ENCODE data around the gene RASGRP3. TPM values are rescaled to one million over a fixed set of nuclear protein-coding genes. Genes with fewer than 3 reads are reported as not detected.

Gene RASGRP3
- total RNA-seq, 1 donor from 2014 or later = 55.7 TPM

DNA sequence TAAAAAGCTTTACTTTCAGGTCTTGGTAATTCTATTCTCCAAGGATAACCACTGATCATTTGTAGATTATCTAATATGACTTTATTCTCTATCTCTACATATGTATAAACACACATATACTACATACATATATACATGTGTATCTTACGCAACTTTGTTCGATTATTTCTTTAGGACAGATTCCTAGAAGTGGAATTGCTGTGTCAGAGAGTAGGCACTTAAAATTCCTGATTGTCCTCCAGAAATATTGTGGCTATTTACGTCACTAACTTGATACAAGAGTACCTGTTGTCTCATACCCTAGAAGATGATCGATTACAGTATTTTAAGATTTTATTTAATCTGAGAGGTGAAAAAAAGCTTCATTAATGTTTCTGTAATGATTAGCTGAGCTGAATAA, 64.8 kb downstream of the RASGRP3 start:
- no peak for DNase-seq (ENCODE audit: missing footprints)
- intact Hi-C loops (cut with DNase I) = no loop called here
- no peak for ATAC-seq

DNA sequence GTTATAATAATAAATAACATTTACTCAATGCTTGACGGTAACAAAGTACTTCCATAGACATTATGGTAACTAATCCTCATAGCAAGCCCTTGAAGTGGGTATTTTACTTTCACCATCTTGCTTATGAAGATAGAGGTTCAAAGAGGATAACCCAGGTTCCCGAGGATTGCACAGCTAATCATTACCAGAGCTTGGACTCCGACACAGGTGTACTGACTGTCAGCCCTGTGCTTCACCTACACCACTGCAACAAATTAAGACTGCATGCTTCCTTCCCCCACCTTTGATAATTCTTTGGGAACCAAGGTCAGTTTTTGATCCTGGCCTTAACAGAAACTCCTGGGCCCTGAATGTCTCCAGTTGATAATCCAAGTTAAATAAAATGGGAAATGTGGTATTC, 73.8 kb downstream of the RASGRP3 start:
- intact Hi-C loops (cut with DNase I) = no loop called here
- DNase-seq (ENCODE audit: missing footprints) = no peak
- ATAC-seq = no peak

DNA sequence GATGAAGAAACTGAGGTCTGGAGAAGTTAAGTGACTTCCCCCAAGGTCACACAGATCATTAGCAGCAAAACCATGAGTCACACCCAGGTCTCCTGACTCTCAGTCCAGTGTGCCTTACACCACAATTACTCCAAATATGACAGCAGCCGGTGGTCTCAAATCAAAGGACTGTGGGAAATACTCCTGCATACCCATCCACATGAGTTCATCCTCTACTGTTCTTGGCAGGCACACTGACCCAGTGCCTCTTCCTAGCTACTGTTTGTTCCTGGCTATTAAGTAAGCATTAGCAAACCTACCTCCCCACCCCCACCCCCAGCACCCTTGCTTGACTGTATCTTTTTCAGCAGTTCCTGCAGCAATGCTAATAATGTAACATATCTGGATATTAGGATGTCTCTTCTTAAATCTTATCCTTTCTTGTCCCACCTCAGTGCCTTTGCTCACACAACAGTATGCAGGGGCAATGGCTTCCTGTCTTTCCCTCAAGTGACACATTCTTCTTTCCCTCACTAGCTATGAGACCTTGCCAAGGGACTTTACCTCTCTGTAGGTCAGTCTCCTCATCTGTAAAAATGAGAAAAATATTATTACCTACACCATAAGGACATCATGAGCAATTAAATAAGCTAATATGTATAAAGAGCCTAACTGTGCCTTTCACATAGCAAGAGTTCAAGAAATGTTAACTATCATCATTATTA, 76.5 kb downstream of the RASGRP3 start:
- DNase-seq (ENCODE audit: missing footprints) = no peak
- intact Hi-C loops (cut with DNase I) = no loop called here
- no peak for ATAC-seq

DNA sequence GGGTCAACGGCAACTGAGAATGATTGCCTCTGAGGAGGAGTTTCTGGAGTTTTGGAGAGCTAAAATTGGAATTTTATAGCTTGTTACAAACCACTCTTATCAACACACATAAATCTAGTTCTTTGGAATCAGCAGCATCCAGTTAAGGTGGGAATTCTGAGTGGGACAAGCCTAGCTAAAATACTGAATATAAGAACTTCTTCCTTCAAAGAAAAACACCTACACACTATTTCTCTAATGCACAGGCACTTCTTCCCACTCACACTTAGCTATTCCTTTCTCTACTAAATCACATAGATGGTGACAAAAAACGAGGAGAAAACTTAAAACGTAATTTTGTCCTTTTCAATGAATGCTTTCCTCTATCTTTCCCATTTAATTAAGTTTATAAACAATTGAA, 79.2 kb downstream of the RASGRP3 start:
- ATAC-seq (no peak), DNase-seq (ENCODE audit: missing footprints) (no peak)
- intact Hi-C loops (cut with DNase I) = no loop called here

DNA sequence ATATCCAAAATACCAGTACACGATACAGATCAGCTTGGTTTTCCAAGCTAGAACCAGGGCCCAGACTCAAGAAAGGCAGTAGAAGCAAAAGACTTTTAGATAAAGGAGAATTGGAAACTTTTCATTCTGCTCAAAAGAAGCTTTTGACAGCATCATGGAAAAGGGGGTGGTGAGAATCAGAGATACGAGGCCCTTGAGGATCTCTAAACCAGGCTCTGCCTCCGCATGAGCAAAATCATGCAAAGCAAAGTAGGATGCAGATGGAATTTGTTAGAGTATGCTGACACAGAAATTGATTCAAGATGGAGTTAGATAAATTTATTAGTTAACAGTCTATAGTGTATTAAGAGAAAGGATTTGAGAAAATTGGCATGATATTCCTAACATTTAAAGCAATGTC, 82.9 kb downstream of the RASGRP3 start:
- DNase-seq (ENCODE audit: missing footprints) (no peak), ATAC-seq (no peak)
- intact Hi-C loops (cut with DNase I) = no loop called here

DNA sequence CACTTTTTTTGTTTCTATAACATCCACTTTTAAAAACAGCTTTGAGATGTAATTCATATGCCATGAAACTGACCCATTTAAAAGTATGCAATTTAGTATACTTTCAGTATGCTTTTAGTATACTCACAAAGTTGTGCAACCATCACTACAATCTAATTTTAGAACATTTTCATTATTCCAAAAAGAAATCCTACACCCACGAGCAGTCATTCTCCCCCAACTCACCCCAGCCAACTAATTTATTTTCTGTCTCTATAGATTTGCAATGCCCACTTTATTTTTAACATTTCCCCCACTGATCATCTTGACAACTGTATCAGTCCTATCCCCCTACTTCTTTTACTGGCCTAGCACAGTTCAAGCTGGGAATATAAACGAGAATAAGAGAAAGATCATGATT, 83.6 kb downstream of the RASGRP3 start:
- intact Hi-C loops (cut with DNase I) = no loop called here
- ATAC-seq = no peak
- no peak for DNase-seq (ENCODE audit: missing footprints)

DNA sequence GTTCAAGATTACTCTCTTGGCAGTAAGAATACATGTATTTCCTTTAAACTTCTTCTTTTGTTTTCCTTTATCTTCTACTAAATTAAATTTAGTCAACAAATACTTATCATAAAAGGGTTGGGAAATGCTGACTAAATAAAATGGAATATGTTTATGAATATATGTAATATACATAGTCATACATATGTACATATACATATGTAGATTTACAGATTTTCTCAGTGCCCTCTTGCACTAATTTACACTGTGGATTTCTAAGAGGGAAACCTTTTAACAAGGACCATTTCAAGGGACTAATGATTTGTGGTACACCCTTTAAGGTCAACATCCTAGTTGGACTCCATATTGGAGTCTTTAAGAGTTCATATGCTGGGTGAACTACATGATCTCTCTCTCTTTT, 85.4 kb downstream of the RASGRP3 start:
- ATAC-seq (no peak), DNase-seq (ENCODE audit: missing footprints) (no peak)
- intact Hi-C loops (cut with DNase I) = no loop called here

DNA sequence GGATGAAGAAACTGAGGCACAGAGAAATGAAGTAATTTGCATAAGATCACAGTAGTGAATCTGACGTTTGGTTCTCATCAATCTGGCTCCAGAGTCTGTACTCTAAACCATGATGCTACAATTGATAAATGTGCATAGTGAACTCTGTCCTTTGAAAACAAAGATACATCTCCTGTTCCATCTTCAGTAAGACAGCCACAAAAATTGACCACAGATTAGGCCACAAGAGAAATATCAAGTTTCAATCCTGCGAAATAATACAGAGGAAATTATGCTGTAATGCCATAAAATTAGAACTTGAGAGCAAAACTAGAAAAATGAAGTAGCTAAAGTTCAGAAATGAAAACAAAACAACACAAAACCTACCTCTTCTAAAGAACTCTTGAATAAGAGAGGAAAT, 94.2 kb downstream of the RASGRP3 start:
- intact Hi-C loops (cut with DNase I) = no loop called here
- DNase-seq (ENCODE audit: missing footprints) (no peak), ATAC-seq (no peak)

DNA sequence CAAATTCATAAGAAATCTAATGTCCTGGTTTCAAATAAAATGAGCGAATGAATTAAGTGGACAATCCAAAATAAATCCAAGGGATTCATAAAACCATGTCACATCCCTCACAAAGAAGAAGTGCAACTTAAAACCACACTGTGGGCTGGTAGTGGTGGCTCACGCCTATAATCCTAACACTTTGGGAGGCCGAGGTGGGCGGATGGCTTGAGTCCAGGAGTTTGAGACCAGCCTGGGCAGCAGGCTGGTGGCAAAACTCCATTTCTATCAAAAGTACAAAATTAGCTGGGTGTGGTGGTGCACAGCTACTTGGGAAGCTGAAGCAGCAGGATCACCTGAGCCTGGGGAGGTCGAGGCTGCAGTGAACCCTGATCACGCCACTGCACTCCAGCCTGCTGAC, 97.2 kb downstream of the RASGRP3 start:
- intact Hi-C loops (cut with DNase I) = no loop called here
- DNase-seq (ENCODE audit: missing footprints) (no peak), ATAC-seq (no peak)

DNA sequence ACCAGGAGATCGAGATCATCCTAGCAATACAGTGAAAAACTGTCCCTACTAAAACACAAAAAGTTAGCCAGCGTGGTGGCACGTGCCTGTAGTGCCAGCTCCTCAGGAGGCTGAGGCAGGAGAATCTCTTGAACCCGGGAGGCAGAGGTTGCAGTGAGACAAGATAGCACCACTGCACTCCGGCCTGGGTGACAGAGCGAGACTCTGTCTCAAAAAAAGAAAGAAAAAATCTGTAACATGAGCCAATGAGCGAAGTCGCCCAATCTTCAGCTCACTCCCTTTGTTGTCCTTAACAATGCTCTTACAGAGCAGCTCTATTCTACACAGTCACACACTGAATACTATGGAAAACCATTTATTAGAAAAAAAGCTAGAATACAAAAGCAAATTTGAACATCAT, 100.6 kb downstream of the RASGRP3 start:
- ATAC-seq (no peak), DNase-seq (ENCODE audit: missing footprints) (no peak)

DNA sequence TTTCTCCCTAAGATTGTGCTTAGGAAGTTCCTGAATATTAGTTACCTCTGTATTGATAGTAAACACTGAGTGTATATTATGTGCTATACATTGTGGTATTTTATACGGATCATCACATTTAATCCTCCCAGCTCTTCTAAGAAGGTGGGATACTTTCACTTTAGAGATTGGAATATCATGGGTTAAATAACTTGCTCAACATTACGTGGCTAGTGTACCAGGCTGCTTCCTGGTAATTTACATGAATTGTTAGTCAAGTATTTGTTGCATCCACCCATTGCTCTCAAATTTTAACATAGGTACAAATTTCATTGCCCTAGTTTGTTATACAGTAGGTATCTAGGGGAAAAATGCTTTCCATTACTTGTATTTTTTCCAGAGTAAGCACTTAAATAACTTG, 101.2 kb downstream of the RASGRP3 start:
- DNase-seq (ENCODE audit: missing footprints) (no peak), ATAC-seq (no peak)
- intact Hi-C loops (cut with DNase I) = no loop called here

More for the DNA sequence above, 100.6 kb downstream of the RASGRP3 start:
- intact Hi-C loops (cut with DNase I) = no loop called here

DNA sequence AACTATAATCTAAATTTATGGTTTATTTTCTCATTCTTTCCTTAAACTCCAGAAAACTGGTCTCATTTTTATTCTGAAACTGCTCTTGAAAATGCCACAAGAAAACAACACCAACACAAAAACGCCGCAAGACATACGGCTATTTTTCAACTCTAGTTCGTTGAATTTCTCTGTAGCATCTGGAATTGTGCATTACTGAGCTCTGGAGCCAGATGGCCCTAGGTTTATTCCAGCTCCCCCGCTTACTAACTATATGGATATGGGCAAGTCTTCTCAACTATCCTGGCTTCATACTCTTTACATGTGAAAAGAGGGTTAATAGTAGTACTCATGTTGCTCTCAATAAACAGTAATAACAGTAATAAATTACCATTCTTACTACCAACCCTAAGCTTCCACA, 102.8 kb downstream of the RASGRP3 start:
- intact Hi-C loops (cut with DNase I) = no loop called here
- no peak for ATAC-seq
- DNase-seq (ENCODE audit: missing footprints) = no peak

DNA sequence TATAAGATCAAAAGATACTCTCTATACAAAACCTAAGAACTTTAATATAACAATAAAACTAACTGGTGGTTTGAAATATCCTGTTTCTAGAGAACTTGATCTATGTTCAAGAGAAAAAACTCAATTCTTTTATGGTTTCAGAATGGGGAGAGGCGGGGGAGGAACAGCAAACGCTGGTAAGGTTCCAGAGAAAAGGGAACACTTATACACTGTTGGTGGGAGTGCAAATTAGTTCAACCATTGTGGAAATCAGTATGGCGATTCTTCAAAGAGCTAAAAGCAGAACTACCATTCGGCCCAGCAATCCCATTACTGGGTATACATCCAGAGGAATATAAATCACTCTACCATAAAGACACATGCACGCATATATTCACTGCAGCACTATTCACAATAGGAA, 105.4 kb downstream of the RASGRP3 start:
- DNase-seq (ENCODE audit: missing footprints) (no peak), ATAC-seq (no peak)
- intact Hi-C loops (cut with DNase I) = loop anchor here (1.0 to 10.0 kb wide), 4 partner anchors 105 to 810 kb away; partner anchors contain the start of gene RASGRP3

DNA sequence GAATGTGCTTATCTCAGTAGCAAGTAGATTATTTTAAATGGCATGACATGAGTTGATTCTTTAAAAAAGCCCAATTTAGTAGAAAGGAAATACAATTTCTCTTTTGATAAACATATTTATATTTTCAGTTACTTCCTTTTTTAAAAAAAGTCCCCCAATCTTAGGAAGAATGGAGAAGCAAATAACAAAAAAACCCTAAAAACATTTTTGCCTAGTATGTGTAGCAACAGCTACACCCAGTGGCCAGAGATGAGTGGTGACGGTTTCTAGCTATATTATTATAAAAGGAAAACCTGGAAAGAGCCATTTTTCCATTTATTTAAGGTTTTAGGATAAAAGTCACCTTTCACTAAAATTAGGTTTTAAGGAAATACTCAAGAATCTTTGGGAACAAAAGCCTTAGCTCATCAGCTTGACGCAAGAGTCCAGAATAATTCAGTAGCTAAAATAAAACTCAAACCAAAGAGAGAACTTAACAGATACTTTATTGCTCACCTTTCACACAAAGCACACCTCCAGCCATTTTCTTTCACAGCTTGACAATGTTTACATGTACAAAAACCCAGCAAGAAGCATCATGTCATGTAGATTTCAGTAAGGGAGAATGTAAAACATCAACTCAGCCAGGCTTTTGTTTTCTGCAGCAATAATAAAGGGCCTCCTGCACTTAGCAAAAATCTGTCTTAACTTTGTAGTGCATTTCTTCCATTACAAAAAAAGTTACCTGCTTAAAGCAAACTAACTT, 106.9 kb downstream of the RASGRP3 start:
- DNase-seq (ENCODE audit: missing footprints) (no peak), ATAC-seq (no peak)
- intact Hi-C loops (cut with DNase I) = loop anchor here (5.0 to 10.0 kb wide), 3 partner anchors 106 to 811 kb away; partner anchors contain the start of gene RASGRP3

DNA sequence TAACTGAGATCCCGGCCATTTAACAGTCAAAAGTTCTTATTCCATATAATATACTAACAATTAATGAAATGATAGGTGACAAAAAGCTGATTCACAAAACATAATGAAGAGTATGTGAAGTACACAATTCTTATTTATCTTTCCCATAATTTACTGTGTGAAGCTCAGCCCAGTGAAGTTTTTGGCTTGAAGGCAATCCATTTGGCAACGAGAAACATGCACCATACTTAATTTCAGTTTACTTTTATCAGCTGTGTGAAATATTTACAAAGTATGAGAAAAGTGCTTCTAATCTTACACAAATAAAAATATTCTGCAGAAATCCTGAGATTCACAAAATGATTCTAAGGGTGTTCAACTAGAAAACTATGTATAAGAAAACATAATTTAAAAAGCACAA, 110.3 kb downstream of the RASGRP3 start:
- DNase-seq (ENCODE audit: missing footprints) (no peak), ATAC-seq (no peak)
- intact Hi-C loops (cut with DNase I) = loop anchor here (10.0 kb wide), 1 partner anchor 552 kb away; no protein-coding TSS in a partner anchor

DNA sequence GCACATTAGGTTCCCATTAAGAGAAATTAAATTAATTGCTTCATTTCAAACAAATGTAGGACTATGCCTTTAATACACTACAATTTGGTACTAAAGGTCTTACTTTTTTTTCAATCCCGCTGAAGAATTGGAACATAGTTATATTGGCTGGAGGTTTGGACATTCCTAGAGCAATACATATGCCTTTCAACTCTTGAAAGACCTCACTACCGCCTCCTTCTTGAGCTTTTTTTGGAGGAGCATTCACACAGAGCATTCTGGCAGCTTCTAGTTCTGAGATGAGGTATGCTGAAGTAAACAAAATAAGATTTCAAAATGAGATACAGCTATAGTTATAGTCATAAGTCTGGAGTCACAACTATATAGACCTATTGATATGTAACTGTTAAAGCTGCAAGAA, 111.8 kb downstream of the RASGRP3 start:
- DNase-seq (ENCODE audit: missing footprints) (no peak), ATAC-seq (no peak)
- intact Hi-C loops (cut with DNase I) = loop anchor here (10.0 kb wide), 1 partner anchor 553 kb away; no protein-coding TSS in a partner anchor

DNA sequence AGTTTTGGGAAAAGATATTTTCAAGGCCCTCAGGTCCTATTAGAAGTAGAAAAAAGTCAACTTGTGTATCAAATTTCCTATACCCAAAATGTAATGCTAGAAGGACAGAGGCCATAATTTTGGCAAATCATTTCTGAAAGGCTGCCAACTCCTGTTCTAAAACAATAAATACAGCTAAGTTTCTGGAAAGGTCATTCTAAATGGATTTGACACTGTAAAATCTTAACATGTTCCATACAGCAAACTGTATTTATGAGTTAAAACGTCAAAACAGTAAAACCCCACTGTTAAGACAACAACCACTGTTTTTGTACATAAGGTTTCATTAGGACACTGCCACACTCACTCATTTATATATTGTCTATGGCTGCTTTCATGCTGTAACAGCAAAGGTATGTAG, 113.0 kb downstream of the RASGRP3 start:
- intact Hi-C loops (cut with DNase I) = loop anchor here (10.0 kb wide), 1 partner anchor 555 kb away; no protein-coding TSS in a partner anchor
- DNase-seq (ENCODE audit: missing footprints) (no peak), ATAC-seq (no peak)

DNA sequence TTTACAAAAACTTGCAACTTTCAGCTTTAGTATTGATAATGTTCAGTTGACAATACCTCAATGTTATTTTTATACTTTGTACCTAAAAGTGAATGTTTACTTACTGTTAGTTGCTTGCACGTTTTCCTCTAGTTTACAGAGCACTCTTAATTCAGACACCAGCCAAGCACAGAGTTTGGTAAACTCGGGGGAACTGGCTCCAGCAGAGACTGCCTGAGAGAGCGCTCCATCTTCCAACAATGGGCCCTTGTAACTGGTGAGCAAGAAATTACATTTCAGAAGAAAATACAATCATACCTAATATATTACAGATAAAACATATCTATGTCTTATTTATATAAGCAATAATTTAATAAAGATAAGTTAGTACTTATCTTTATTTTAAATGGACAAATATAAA, 118.9 kb downstream of the RASGRP3 start:
- DNase-seq (ENCODE audit: missing footprints) (no peak), ATAC-seq (no peak)
- intact Hi-C loops (cut with DNase I) = no loop called here

DNA sequence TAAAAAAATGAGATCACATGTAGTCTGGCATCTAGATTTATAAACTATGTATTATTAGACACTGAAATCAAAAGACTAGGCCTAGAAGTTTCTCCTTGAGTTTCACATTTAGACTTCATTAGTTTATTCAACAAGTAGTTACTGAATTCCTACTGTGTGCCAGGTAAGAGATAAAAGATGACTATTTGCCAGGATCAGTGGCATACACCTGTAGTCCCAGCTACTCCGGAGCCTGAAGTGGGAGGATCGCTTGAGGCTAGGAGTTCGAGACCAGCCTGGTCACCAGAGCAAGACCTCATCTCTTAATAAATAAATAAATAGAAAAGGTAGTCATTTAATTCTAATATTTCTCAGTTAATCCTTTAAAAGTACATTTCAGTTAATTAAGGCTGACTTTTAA, 120.6 kb downstream of the RASGRP3 start:
- ATAC-seq = no peak
- DNase-seq (ENCODE audit: missing footprints) = no peak
- intact Hi-C loops (cut with DNase I) = no loop called here

DNA sequence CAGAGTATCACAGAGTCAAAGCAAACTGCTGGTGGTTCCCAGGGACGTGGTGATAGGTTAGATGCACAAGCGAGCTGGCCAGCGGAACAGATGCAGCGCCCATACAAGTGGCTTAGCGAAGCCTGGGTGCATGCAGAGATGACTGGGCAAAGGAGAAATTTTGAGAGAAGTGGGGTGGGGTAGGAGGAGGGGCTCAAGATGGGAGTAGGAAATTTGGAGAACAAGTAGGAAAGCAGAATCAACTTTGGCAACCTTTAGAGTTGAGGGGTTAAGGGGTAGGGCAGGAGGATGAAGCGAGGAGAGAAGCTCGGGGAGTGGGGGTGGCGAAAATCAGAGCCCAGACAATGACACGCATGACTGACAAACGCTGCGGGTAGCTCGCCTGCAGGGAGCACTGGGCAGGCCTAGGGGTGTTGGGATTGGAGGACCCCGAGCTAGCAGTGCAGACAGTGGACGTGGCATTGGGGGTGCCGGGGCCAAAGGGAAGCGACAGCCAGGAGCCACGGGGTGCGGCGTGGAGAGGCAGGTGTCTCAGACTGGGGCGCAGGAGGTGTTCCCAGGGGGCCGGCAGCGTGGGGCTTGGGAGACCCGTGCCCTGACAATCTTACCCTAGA, 122.2 kb downstream of the RASGRP3 start:
- ATAC-seq = peak; percentile 34
- intact Hi-C loops (cut with DNase I) = no loop called here
- no peak for DNase-seq (ENCODE audit: missing footprints)

Data from Right ventricle myocardium inferior (tissue), 1 donor.